ENCODE results near the gene YIF1B.

DNA sequence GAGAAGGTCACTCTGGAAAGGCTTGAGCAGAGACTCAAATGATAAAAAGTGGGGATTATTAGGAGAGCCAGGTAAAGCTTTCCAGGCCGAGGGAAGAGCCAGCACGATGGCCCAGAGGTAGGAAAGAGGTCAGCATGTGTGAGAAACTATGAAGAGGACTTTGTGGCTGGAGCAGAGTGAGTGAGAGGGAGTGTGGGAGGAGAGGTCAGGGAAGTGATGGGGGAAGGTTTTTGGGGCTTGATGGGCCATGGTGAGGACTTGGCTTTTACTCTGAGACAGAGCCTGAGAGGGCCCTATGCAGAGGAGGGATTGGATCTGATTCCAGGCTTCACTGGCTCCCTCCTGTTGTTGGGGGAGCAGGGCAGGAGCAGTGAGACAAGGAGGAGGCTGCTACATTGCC lies 25.2 kb upstream of the YIF1B start:
- TF ChIP-seq, protein P1, sequence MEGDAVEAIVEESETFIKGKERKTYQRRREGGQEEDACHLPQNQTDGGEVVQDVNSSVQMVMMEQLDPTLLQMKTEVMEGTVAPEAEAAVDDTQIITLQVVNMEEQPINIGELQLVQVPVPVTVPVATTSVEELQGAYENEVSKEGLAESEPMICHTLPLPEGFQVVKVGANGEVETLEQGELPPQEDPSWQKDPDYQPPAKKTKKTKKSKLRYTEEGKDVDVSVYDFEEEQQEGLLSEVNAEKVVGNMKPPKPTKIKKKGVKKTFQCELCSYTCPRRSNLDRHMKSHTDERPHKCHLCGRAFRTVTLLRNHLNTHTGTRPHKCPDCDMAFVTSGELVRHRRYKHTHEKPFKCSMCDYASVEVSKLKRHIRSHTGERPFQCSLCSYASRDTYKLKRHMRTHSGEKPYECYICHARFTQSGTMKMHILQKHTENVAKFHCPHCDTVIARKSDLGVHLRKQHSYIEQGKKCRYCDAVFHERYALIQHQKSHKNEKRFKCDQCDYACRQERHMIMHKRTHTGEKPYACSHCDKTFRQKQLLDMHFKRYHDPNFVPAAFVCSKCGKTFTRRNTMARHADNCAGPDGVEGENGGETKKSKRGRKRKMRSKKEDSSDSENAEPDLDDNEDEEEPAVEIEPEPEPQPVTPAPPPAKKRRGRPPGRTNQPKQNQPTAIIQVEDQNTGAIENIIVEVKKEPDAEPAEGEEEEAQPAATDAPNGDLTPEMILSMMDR (IDR thresholded peaks at IDR 0.05; ENCODE audit: low read depth, low read length): no peak
- TF ChIP-seq POLR2A (IDR thresholded peaks at IDR 0.05; ENCODE audit: extremely low read depth, insufficient read length): no peak
- TF ChIP-seq MYC (IDR thresholded peaks at IDR 0.05; ENCODE audit: low read depth, low read length): no peak
